ENCODE measurements around the gene RAPGEF3. TPM values are rescaled to one million over a fixed set of nuclear protein-coding genes. Genes with fewer than 3 reads are reported as not detected.

The RAPGEF3 gene
- total and polyA plus RNA-seq, 4 donors: 1.3 to 4.3 (median 1.4) TPM

DNA sequence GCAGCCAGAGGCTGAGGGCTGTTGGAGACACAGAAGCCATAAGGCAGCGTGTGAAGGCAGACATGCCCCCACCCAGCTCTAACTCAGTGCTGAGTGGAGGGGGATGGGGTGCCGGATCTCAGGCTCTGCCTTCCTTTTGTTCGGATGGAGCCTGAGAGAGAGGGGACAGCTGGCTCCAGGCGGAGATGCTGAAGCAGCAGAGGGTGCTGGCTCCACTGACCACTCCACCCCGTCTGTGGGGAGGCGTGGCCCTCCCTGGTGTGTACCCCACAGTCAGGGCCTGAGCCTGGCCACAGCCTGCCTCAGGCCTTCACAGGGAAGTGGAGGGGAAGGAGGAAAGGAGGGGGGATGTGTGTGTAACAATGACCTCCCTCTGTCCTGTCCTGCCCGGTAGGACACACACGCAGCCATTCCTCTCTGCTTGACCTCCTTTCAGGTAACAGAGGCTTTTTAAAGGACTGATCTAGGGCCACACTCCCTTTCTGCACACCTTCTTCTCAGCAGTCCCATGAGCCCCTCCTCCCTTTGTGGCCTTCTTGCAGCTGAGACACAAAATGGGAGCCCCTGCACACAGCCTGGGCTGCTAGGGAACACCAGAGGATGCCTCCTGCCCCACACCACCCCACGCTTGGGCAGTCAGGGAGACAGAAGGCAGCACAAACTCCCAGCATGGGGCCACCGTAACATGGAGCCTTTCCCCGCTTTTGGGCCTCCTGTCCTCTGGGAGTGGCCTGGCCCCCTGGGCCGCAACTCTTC is 23.8 kb downstream of the RAPGEF3 start:
- no peak for TF ChIP-seq HNF4A (conservative IDR thresholded peaks at IDR 0.05)
- TF ChIP-seq, protein P1, sequence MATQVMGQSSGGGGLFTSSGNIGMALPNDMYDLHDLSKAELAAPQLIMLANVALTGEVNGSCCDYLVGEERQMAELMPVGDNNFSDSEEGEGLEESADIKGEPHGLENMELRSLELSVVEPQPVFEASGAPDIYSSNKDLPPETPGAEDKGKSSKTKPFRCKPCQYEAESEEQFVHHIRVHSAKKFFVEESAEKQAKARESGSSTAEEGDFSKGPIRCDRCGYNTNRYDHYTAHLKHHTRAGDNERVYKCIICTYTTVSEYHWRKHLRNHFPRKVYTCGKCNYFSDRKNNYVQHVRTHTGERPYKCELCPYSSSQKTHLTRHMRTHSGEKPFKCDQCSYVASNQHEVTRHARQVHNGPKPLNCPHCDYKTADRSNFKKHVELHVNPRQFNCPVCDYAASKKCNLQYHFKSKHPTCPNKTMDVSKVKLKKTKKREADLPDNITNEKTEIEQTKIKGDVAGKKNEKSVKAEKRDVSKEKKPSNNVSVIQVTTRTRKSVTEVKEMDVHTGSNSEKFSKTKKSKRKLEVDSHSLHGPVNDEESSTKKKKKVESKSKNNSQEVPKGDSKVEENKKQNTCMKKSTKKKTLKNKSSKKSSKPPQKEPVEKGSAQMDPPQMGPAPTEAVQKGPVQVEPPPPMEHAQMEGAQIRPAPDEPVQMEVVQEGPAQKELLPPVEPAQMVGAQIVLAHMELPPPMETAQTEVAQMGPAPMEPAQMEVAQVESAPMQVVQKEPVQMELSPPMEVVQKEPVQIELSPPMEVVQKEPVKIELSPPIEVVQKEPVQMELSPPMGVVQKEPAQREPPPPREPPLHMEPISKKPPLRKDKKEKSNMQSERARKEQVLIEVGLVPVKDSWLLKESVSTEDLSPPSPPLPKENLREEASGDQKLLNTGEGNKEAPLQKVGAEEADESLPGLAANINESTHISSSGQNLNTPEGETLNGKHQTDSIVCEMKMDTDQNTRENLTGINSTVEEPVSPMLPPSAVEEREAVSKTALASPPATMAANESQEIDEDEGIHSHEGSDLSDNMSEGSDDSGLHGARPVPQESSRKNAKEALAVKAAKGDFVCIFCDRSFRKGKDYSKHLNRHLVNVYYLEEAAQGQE (IDR thresholded peaks at IDR 0.05): no peak
- TF ChIP-seq FOXA1 (IDR thresholded peaks at IDR 0.05): no peak
- TF ChIP-seq, protein P2, sequence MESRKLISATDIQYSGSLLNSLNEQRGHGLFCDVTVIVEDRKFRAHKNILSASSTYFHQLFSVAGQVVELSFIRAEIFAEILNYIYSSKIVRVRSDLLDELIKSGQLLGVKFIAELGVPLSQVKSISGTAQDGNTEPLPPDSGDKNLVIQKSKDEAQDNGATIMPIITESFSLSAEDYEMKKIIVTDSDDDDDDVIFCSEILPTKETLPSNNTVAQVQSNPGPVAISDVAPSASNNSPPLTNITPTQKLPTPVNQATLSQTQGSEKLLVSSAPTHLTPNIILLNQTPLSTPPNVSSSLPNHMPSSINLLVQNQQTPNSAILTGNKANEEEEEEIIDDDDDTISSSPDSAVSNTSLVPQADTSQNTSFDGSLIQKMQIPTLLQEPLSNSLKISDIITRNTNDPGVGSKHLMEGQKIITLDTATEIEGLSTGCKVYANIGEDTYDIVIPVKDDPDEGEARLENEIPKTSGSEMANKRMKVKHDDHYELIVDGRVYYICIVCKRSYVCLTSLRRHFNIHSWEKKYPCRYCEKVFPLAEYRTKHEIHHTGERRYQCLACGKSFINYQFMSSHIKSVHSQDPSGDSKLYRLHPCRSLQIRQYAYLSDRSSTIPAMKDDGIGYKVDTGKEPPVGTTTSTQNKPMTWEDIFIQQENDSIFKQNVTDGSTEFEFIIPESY (IDR thresholded peaks at IDR 0.05): no peak
- TF ChIP-seq, protein P3, sequence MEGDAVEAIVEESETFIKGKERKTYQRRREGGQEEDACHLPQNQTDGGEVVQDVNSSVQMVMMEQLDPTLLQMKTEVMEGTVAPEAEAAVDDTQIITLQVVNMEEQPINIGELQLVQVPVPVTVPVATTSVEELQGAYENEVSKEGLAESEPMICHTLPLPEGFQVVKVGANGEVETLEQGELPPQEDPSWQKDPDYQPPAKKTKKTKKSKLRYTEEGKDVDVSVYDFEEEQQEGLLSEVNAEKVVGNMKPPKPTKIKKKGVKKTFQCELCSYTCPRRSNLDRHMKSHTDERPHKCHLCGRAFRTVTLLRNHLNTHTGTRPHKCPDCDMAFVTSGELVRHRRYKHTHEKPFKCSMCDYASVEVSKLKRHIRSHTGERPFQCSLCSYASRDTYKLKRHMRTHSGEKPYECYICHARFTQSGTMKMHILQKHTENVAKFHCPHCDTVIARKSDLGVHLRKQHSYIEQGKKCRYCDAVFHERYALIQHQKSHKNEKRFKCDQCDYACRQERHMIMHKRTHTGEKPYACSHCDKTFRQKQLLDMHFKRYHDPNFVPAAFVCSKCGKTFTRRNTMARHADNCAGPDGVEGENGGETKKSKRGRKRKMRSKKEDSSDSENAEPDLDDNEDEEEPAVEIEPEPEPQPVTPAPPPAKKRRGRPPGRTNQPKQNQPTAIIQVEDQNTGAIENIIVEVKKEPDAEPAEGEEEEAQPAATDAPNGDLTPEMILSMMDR (IDR thresholded peaks at IDR 0.05; ENCODE audit: low read depth, low read length, missing input control): no peak
- TF ChIP-seq YY1 (IDR thresholded peaks at IDR 0.05): no peak
- no peak for TF ChIP-seq HNF4G (IDR thresholded peaks at IDR 0.05)
- TF ChIP-seq TAF1 (conservative IDR thresholded peaks at IDR 0.05): no peak
- no peak for TF ChIP-seq JUND (IDR thresholded peaks at IDR 0.05)
- TF ChIP-seq, protein P4, sequence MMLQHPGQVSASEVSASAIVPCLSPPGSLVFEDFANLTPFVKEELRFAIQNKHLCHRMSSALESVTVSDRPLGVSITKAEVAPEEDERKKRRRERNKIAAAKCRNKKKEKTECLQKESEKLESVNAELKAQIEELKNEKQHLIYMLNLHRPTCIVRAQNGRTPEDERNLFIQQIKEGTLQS (IDR thresholded peaks at IDR 0.05): no peak
- TF ChIP-seq SP1 (IDR thresholded peaks at IDR 0.05): no peak
- TF ChIP-seq EGR1 (IDR thresholded peaks at IDR 0.05; ENCODE audit: low read depth in 2 of 2): no peak
- no peak for TF ChIP-seq GABPA (IDR thresholded peaks at IDR 0.05 in 1 of 2, conservative IDR thresholded peaks at IDR 0.05 in 1 of 2)
- TF ChIP-seq FOXA2 (IDR thresholded peaks at IDR 0.05): no peak
- TF ChIP-seq RAD21 (IDR thresholded peaks at IDR 0.05): no peak
- TF ChIP-seq RXRA (IDR thresholded peaks at IDR 0.05): no peak
- no peak for TF ChIP-seq NR2F2 (IDR thresholded peaks at IDR 0.05)
- TF ChIP-seq, protein P5, sequence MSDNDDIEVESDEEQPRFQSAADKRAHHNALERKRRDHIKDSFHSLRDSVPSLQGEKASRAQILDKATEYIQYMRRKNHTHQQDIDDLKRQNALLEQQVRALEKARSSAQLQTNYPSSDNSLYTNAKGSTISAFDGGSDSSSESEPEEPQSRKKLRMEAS (IDR thresholded peaks at IDR 0.05): no peak
- no peak for DNase-seq (ENCODE audit: low spot score)
- 83% methylated on average over 12 of the region's 12 CpGs for WGBS

More for the DNA sequence above, 23.8 kb downstream of the RAPGEF3 start:
- Histone ChIP-seq H3K9me3 (ENCODE audit: control insufficient read depth in 4 of 4, low read length in 3 of 4) (no peaks in the 10 kb centered on the region), H3K27me3 (ENCODE audit: control insufficient read depth in 4 of 4, insufficient read depth in 4 of 4, low read length in 3 of 4) (no peaks in the 10 kb centered on the region), H3K4me3 (ENCODE audit: low read depth in 1 of 3, low read length in 3 of 3) (no peak overlapping the region), H3K4me1 (ENCODE audit: control insufficient read depth in 4 of 4, insufficient read depth in 4 of 4, low read length in 3 of 4) (peaks cover 10 to 16% (median 12%) of the 10 kb centered on the region in 4 donors), H3K36me3 (ENCODE audit: control insufficient read depth in 4 of 4, insufficient read depth in 3 of 4, low read depth in 1 of 4, low read length in 3 of 4) (no peaks in the 10 kb centered on the region), H3K9ac (ENCODE audit: low read depth in 1 of 2, low read length in 2 of 2) (no peak overlapping the region), H3K27ac (ENCODE audit: low read depth in 1 of 2, low read length in 2 of 2) (no peak overlapping the region)
